Dermis blood vessel endothelial cell (primary cell): ENCODE measurements around the gene PARP6. TPM values are rescaled to one million over a fixed set of nuclear protein-coding genes. Genes with fewer than 3 reads are reported as not detected.
A peak's percentile ranks its signal among the peaks of the same experiment; 100 is the strongest.

Experiments
- DNase-seq: peaks from one replicate; pipeline ENCODE4 v3.0.0; 2010
- total RNA-seq: library from RNA; depleted of rRNA; stranded (reverse); fragments of >200 nt; gene quantifications from 2 replicates; pipeline ENCODE4 v1.2.3, GENCODE V29; 2014

PARP6 gene
- total RNA-seq, 1 donor from 2014 or later = 15.7 TPM

DNA sequence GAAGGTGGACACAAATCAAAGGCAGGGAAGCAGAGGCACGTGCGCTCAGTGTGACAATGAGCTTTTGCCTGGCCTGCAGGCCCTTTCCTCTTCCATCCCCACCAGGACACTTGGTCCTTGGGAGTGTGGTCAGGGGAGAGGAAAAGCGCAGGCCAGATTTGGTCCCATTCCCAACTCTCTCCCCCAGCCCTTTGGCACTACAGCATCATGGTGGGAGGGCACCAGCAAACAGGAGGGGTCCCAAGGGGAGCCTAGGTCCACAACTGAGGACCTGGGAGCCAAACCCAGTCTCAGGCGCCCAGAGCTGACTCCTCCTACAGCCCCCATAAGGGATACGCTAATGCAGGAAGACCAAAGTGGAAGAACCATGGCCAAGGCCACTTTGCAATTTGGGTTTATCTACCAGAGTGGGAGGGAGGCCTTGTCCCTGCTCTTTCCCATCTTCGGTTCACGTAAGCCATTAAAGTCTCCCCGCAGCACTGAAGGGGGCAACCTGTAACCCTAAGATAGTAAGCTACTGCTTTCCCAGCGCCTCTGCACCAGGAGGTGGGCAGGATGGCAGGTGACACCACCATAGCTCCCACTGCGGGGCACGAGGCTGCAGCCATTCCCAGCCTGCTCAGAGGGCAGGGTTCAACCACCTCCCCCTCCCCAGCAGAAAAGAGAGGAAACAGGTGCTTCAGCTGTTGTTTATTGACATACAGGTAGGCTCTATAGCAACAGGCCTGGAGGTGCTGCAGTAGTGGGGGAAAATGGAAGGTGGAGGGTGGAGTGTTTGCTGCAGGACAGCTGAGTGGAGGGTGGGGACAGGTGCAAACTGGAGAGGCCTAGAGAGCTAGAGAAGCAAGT lies 73.8 kb downstream of the PARP6 start:
- no peak for DNase-seq

DNA sequence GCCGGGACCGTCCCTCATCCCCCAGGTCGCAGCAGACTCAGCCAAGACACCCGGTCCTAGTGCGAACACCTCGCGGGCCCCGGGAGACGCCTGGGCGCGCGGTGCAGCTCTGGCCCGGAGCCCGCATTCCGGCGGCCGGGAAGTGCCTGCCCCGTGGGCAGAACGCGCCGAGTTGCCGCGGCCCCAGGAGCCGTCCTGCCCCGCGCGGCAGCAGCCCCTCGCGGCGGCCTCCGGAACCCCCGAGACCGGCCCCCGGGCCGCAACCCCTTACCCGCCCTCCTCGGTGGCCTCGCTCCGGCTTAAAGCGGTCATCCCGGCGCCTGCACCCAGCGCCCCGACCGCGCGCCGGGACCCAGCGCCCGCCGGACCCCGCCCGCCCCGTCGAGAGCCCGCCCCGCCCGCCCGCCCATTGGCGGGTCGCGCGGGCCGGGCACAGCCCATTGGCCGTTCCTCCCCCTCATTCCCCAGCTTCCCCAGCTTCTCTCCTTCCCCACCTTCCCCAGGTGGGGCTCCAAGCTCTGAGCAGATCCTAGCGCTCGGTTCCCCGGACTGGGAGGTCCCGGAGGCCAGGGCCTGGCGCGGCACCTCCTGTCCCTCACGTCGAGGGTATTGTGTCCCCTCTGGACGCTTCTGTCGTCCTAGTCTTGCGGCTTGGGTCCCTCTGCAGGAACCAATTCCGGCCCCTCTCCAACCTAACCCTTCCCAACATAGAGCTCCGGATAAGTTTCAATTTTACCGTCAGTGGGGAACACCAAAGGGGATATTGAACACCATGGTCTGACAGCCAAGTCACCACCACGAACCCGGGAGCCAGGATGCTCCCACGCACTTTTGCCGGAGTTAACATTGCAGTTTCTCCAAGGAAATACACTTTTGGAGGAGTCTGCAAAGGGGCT lies 74.6 kb downstream of the PARP6 start, which contains the start of gene GRAMD2A:
Gene GRAMD2A, minus strand, starts transcription at position 328 of the 896 bp plus-strand sequence.
- DNase-seq = peak; percentile 35

DNA sequence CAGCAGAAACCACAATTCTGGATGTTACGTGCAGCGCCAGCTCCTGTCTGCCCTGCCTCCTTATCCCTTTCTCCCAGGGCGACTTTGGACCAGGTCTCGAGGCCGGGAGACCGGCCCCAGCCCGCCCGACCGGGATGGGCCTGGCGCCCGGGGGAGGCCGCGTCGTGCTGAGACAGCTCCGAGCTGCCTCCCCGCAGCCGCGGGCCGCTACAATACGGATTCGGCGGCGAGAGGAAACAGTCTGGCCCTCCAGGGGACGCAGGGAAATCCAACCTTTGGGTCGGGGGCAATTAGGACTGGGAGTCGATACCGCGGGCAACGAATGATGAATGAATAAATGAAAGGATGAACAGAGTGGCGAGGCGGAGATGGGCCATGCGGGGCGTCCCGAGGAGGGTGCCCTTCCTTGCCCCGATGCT lies 75.3 kb downstream of the PARP6 start:
- no peak for DNase-seq

DNA sequence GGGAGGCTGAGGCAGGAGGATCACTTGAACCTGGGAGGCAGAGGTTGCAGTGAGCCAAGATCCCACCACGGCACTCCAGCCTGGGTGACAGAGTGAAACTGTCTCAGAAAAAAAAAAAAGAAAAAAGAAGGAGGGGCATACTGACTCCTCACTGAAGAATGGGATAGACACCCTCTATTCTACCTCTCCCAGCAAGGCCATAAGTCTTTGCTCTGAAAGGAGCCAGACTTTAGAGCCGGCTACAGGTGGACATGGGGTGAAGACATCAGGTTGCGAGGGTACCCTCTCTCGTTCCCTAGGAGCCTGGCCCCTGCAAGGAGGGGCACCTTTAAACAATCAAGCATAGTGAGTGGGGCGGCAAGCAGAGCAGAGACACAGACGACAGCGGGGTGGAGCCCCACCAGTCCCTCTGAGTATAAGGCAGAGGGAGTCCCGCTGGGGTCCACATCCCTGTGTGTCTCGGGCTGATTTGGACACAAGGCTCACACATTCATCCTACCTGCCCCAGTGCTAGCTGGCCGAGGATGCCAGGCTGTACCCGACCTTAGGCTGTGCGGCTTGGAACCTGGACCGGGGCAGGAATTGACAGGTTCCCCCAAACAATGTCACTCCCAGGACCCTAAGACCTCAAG lies 75.8 kb downstream of the PARP6 start:
- no peak for DNase-seq

DNA sequence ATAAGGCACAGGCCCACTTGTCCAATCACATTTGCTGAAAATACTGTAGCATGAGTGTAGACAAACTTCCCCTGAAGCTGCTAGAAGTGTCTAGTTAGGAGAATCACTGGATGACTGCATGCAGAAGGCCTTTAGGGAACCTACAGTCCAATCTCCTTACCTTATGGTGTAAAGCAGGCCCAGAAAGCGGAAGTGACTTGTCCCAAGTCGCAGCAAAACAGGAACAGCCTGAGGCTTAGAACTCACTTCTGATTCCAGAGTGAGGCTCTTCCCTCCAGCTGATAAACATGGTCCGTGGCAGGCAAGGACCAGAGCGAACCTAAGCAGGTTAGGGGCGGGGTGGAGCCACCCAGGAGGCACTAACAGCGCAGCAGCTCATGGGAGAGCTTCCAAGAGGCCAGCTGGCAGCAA lies 77.2 kb downstream of the PARP6 start:
- no peak for DNase-seq

DNA sequence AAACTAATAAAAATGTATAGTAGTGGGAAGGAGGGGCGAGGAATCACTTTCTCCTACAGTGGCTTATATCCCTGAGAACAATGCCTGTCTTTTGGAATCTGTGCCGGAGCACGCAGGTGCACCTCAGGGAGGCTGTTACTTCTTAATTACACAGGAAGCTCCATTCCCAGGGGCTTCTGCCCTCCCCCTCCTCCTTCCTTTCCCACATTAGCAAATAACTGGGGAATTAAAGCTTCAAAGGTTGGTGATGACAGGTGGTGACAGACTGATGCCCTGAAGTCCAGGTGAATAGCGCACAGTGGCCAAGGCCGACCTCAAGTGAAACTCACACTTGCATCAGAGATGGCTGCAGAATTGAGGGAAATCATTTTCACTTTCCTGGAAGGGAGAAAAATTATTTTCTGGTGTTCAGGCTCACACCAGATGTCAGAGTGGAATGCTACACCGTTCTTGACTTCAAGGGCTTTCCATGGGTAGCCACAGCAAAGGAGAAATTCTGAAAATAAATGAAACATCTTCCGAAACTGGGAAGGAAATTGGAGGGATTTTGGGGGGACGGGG lies 78.4 kb downstream of the PARP6 start:
- no peak for DNase-seq

DNA sequence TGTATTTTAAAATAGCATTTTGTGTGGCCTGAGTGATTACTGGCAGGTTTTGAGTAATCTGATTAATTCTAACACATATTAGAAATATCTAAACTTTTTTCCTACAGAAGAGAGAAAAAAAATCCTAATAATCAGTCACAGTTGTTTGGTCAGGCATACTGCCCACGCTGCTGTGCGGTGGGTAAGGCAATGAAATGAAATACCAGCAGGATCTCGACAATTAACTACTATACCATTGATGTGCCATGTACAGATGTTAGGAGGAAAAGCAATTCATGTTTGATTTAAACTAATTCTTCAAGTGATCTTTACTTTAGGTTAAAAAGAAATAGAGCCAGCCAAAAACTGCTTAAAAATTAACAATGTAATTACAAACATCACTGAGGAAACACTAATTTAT lies 79.9 kb downstream of the PARP6 start:
- no peak for DNase-seq

Other genes with a start within 250 kb of the PARP6 start
- gene MYO9A, start 154.4 kb downstream of the PARP6 start, total RNA-seq = 33.2 and 44.9 TPM in 2 replicates
- gene SENP8, start 154.2 kb downstream of the PARP6 start, total RNA-seq = 1.2 and 2.7 TPM in 2 replicates
- gene GRAMD2A, start 74.8 kb downstream of the PARP6 start, total RNA-seq = 0.14 and 0.17 TPM in 2 replicates
- 714 and 1,526 TPM in 2 replicates for gene PKM, start 41.4 kb downstream of the PARP6 start, total RNA-seq
- gene CELF6, start 47.6 kb upstream of the PARP6 start, total RNA-seq = 0.17 TPM in 1 of 2 replicates, not detected in the other
- gene HEXA, start 103.5 kb upstream of the PARP6 start, total RNA-seq = 62.9 and 72.8 TPM in 2 replicates
- gene TMEM202, start 125.8 kb upstream of the PARP6 start, total RNA-seq = not detected in 2 replicates
- gene ARIH1, start 201.8 kb upstream of the PARP6 start, total RNA-seq = 38.6 and 50.4 TPM in 2 replicates